ENCODE measurements around the gene COL6A5.

GRCh38 chr3:130517602-130518001 lies 172.1 kb downstream of the COL6A5 start:
- no peak for TF ChIP-seq BMI1 (IDR thresholded peaks at IDR 0.05; ENCODE audit: borderline replicate concordance)
- TF ChIP-seq ATF3 (IDR thresholded peaks at IDR 0.05; ENCODE audit: borderline replicate concordance, extremely low read depth, low read depth, low read length), result no peak
- no peak for TF ChIP-seq ETV6 (conservative IDR thresholded peaks at IDR 0.05 in 1 of 2, IDR thresholded peaks at IDR 0.05 in 1 of 2; ENCODE audit: borderline replicate concordance in 1 of 2, low read depth in 1 of 2)
- TF ChIP-seq BRCA1 (IDR thresholded peaks at IDR 0.05; ENCODE audit: low read depth, low read length), result no peak
- no peak for TF ChIP-seq CEBPB (IDR thresholded peaks at IDR 0.05; ENCODE audit: borderline replicate concordance in 1 of 2, low read depth in 2 of 2, low read length in 2 of 2)
- TF ChIP-seq ZNF274 (IDR thresholded peaks at IDR 0.05; ENCODE audit: insufficient read depth, insufficient read length), result no peak
- no peak for TF ChIP-seq CTCF (IDR thresholded peaks at IDR 0.05 in 2 of 3, conservative IDR thresholded peaks at IDR 0.05 in 1 of 3; ENCODE audit: control insufficient read depth in 2 of 3, extremely low read depth in 1 of 3, insufficient read depth in 1 of 3, low read depth in 3 of 3, low read length in 3 of 3)
- no peak for TF ChIP-seq MAX (IDR thresholded peaks at IDR 0.05; ENCODE audit: low read depth, low read length)
- TF ChIP-seq STAT3 (IDR thresholded peaks at IDR 0.05; ENCODE audit: low read depth, low read length), result no peak
- TF ChIP-seq PBX3 (IDR thresholded peaks at IDR 0.05; ENCODE audit: insufficient replicate concordance, low read depth, low read length), result no peak
- TF ChIP-seq BCLAF1 (IDR thresholded peaks at IDR 0.05), result no peak

Measured in GM12878 (cell line).